Effector CD4-positive, alpha-beta T cell (primary cell): ENCODE measurements around the gene ELOVL6.
"Not testable (repeated sequence)": the region's sequence is repeated elsewhere in the genome, so short reads cannot be mapped to it uniquely, and the experiment has no call there.

Experiments used
- DNase-seq: peaks from one replicate; pipeline ENCODE4 v3.0.0-alpha.2; 2020

Gene ELOVL6

DNA sequence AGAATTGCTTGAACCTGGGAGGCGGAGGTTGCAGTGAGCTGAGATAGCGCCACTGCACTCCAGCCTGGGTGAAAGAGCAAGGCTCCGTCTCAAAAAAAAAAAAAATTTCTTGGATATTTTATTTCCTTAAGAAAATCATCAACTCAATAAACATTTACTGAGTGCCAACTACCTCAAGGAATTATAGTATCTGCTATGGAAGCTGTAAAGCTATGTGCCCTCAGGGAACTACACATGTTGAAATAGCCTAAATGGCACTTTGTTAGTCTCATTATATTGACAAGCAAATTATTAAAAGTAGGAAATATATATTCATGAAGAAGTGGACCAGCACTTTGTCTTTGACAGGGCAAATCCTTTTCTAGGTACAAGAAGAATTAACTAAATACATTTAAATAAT lies 40.8 kb downstream of the ELOVL6 start:
- DNase-seq = no peak

DNA sequence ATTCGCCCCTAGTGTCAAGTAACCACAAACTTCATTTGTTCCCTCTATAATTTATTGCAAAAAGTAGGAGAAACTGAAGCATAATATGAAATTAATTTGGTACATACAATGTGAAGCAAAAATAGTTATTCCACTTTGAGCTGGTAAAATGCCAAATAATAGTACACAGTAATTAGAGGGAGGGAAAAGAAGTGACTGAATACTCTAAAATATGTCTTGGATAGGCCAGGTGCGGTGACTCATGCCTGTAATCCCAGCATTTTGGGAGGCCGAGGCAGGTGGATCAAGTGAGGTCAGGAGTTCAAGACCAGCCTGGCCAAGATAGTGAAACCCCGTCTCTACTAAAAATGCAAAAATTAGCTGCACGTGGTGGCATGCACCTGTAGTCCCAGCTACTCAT lies 41.2 kb downstream of the ELOVL6 start:
- not testable (repeated sequence) for DNase-seq

DNA sequence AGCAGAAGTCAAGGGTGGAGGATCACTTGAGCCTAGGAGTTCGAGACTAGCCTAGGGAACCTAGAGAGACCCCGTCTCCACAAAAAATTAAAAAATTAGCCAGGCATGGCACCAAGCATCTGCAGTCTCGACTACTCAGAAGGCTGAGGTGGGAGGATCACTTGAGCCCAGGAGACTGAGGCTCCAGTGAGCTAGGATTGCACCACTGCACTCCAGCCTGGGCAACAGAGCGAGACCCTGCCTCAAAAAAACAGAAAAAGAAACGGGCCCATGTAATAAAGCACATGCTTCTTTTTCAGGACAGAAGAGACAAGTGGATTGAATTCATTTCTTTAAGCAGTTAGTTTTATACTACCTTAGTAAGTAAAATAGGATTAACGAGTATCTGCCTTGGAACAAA lies 42.0 kb downstream of the ELOVL6 start:
- DNase-seq = no peak

DNA sequence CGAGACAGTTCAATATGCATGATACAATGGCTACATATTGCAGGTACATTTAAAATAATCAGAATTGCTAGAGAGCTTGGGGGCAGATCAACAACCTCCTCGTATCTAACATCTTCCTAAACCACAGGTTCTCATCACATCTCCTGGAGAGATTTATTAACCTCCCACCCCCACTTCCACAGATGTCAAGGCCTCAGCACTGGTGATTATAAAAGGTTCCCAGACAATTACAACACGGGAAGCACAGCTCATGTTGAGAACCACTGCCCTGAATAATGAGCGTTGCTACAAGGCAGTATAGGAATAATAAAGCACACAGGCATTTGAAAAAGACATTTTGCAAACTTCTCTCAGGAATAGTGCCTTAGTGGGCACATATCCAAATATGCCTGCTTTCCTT lies 42.8 kb downstream of the ELOVL6 start:
- no peak for DNase-seq

DNA sequence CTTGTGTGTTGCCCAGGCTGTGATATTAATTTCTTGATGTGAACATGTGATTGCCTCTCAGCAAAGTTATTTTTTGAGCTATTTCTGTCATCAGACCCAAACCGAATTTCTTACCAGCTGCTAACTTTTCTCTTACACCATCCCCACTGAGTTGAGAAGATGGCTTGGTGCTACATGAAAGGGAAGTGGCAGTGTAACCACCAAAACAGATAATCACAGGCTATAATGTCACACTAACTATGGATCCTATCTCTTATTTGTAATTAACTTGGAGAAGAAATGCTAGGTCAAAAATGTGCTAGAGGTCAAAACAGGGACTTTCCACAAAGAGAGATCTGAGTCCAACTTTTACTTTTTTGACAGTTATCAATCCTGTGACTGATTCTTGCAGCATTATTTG lies 43.8 kb downstream of the ELOVL6 start:
- DNase-seq = no peak

- DNase-seq = no peak
Observed at GRCh38 chr4:110152386-110152785, 46.0 kb downstream of the ELOVL6 start.

GRCh38 chr4:110149089-110149488 lies 49.3 kb downstream of the ELOVL6 start:
- DNase-seq = no peak

DNA sequence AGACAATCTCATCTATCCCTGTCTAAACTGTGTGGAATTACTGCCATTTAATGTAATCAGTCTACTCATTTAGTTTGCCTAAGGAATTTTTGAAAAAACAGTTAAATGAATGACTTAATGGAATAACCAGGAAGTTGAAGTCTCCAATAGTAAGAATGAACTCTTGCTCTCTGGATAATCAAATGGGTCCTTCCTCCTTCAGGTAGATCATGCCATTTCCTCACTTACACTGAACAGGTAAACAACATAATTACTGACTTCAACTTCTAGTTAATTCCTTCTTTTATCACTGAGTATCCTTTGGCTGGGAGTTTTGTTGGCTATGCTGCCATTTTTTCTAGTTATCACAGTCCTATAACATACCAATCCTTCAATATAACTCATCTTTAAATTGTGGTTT lies 56.0 kb downstream of the ELOVL6 start:
- DNase-seq = no peak

- no peak for DNase-seq
Observed at GRCh38 chr4:110139815-110140214, 58.6 kb downstream of the ELOVL6 start.

DNA sequence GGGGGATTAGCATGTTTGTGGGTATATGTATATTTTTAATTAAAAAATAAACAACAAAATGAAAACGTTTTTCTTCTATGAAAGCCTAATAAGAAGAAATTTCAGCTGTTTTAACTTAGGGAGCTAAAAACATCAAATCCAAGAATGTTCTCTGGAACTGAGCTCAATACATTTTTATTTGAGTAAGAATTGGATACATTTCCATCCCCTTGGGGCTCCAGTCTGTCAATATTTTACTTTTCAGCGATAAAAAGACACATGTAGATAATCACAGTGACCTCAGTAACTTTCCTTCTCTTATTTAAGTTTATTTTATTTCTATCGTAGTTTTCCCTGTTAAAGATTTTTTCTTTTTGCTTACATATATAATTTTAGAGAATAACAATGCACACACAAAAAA lies 59.3 kb downstream of the ELOVL6 start:
- DNase-seq = no peak

GRCh38 chr4:110138551-110138950 lies 59.9 kb downstream of the ELOVL6 start:
- no peak for DNase-seq

GRCh38 chr4:110137829-110138228 lies 60.6 kb downstream of the ELOVL6 start:
- DNase-seq = no peak

GRCh38 chr4:110135523-110135922 lies 62.9 kb downstream of the ELOVL6 start:
- DNase-seq = no peak

DNA sequence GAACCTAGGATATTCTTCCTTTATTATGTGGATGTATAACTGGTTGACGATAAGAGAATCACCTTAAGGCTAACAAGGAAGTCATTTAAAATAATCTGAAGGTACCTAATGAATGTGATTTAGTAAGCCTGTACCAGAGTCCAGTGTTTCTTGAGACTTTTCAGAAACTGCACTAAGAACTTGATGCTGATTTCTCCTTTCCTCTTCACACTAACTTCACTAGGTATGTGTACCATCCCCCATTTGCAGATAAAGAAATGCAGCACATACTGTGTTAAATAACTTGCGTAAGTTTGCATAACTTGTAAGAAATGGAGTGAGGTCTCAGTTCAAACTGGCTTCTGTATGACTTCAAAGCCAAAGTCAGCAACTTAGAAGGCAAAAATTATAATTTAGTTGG lies 63.3 kb downstream of the ELOVL6 start:
- no peak for DNase-seq

GRCh38 chr4:110134269-110134869 lies 64.0 kb downstream of the ELOVL6 start:
- no peak for DNase-seq

DNA sequence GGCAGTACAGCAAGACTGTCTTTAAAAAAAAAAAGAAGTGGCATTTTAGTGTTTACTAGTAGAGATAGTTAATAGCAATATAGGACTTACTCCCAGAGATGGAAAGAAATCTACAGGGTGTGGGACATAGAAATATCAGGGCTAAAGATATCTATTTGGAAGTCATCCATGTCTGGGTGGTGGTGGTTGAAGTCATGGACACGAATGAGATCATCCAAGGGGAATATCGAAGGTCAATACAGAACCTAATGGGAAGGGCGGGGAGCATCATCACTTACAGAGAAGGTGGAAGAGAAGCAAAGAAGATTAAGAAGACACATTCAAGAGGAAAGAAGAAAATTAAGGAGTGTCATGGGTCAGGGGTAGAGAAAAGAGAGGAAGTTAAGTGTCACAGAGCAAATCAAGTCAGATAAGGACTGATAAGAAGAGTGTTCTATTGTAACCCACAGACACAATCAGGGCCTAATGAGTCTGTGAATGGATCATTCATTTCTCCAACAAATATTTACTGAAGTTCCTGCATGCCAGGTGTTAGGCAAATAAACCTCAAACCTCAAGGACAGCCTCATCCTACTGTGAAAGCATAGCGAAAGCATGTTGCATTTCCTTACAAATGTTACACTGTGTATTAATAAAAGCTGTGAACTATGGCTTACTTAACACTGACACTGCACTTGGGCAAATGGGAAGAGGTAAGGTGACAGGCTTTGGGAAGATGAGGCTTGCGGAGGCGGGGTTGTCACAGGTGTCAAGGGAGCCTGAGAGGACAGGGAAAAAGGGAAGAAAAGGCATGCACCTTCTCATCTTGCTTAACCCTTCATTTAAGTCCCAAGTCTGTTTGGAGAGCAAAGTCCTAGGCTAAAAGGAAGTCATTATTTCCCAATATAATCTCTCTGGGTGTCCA lies 65.3 kb downstream of the ELOVL6 start:
- DNase-seq = no peak

DNA sequence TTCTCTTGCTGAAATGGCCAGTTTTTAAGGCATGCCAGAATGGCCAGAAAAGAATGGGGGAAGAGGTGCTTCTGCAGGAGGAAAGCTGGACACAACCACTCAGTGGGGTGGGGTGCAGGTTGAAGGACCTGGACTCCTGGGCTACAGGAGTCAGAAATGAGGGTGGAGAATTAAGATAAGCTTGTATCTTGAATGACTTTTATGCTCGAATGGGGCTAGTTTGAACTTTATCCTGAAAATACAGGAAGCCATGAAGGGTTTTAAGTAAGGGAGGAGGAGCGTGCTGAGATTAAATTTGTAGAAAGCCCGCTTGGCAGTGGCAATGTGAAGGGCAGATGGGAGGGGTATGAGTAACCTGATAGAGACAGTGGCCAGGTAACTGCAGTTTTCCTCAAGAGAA lies 66.5 kb downstream of the ELOVL6 start:
- no peak for DNase-seq

- no peak for DNase-seq
Observed at GRCh38 chr4:110130576-110131358, 67.6 kb downstream of the ELOVL6 start.

DNA sequence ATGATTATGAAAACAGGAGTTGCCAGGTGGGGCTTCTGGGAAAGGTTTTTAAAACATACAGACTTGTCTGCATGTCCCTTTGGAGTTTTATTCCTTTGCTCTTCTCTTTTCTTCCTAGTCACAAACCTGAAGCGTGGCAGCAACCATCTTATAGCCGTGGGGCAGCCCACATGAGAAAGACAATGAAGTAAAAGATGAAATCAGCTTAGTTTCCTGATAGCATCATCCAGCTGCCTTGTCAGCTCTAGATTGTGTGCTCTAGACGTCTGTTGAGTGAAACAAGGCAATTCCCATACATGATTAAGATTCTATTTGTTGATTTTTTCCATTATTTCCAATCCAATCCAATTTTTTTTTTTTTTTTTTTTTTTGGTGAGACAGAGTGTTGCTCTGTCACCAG lies 68.9 kb downstream of the ELOVL6 start:
- no peak for DNase-seq

DNA sequence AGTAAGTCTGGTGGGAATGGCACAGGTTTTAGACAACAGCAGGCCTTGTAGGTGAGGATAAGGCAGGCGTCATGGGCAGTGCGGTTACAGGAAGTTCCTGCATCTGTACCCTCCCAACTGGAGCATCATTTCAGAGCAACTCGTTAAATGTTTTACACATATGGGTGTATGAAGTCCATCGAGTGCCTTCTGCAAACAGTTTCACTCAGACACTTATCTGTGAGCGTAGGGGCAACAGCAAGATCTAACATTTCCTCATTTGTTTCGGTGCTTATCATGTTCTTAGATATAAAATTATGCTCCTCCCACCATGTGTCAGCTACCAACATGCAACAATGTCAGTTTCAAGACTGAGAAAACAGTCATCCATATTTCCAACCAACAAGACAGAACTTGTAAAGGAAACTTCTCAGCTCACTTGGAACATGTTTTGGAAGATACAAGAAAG lies 69.9 kb downstream of the ELOVL6 start:
- no peak for DNase-seq

GRCh38 chr4:110128029-110128428 lies 70.4 kb downstream of the ELOVL6 start:
- no peak for DNase-seq

GRCh38 chr4:110124711-110125110 lies 73.7 kb downstream of the ELOVL6 start:
- no peak for DNase-seq

DNA sequence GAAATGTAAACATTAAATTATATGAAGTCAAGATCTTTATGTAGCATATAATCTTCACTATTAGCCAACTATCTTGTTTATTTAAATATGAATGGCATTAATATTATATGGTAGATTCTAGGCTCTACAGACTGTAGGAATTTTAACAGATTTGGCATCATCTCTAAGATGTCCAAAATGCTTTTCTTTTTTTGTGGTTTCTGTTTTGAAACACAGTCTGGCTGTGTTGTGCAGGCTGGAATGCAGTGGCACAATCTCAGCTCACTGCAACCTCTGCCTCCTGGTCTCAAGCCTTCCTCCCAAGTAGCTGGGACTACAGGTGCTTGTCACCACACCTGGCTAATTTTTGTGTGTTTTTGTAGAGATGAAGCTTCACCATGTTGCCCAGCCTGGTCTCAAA lies 76.2 kb downstream of the ELOVL6 start:
- DNase-seq = no peak

- no peak for DNase-seq
Observed at GRCh38 chr4:110120506-110120905, 77.9 kb downstream of the ELOVL6 start.
